GM19025 (cell line): Measurements from ENCODE around the gene P2RY4.
"Not testable (repeated sequence)": the region's sequence is repeated elsewhere in the genome, so short reads cannot be mapped to it uniquely, and the experiment has no call there.

Experiments
- ATAC-seq: cut with Tn5 transposase; IDR thresholded peaks from one replicate; pipeline ENCODE4 v1.9.1; 2021; ENCODE audit warnings: mild to moderate bottlenecking, low read depth, moderate library complexity; ENCODE audit not compliant: unreplicated experiment

Gene P2RY4

DNA sequence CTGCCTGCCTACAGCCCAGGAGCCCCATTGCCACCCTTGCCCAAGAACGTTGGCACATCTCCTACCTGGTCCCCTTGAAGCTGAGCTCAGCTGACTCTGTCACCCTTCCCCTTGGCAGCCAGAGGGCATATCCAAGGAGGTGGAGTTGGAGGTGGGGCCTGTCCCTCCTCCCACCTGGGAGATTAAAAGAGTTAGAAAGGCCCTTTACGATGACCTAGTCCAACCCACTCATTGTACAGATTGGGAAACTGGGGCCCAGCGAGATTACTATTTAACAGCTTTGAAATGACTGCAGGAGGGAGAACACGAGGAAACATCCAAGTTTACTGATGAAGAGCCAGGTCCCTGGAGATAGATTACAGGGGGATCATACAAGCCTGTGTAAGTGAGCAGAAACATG lies at the start of gene P2RY4:
Gene P2RY4, minus strand, starts transcription at position 101 of the 400 bp plus-strand sequence. CDS start 580 bp downstream, outside the sequence.
- ATAC-seq, result no peak

DNA sequence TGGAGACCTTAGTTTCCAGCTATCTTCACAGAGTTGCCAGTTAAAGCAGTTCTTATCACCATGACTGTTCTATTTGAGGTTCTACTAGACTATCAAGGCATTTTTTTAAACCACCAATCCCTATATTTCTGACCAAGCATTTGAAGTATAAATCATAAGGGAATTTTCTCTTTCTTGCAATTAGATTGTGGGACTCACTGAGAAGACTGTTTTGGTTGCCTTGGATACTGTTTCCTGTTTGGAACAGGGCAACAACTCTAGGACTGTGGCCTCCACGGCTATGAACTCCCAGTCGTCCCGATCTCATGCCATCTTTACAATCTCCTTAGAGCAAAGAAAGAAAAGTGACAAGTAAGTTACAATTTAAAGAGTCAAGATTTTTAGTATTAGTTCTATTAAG lies 41.7 kb upstream of the P2RY4 start:
- no peak for ATAC-seq

DNA sequence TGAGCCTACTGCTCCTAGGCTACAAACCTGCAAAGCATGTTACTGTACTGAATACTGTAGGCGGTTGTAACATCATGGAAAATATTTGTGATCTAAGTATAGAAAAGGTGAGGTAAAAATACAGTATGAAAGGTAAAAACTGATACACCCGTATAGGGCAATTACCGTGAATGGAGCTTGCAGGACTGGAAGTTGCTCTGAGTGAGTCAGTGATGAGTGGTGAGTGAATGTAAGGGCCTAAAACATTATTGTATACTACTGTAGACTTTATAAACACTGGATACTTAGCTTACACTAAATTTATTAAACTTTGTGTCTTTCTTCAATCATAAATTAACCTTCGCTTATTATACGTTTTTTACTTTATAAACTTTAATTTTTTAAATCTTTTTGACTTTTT lies 33.6 kb upstream of the P2RY4 start:
- no peak for ATAC-seq

DNA sequence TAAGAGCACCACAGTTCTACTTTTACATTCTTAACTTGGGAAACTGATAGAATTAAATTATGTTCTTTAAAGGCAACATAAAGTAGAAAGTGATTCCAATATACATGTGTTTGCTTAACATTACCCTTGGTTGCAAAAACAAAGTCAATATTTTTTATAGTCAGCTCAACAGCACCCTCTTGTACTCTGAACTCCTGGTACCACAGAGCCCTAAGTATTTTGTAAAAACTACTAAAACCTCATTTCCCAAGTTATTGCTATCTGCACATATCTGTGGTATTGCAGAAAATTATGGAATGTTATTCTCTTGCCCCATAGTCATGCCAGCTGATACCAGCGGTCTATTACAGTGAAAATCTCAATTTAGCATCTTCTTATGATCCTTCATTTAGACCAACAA lies 32.8 kb upstream of the P2RY4 start:
- ATAC-seq, result no peak

DNA sequence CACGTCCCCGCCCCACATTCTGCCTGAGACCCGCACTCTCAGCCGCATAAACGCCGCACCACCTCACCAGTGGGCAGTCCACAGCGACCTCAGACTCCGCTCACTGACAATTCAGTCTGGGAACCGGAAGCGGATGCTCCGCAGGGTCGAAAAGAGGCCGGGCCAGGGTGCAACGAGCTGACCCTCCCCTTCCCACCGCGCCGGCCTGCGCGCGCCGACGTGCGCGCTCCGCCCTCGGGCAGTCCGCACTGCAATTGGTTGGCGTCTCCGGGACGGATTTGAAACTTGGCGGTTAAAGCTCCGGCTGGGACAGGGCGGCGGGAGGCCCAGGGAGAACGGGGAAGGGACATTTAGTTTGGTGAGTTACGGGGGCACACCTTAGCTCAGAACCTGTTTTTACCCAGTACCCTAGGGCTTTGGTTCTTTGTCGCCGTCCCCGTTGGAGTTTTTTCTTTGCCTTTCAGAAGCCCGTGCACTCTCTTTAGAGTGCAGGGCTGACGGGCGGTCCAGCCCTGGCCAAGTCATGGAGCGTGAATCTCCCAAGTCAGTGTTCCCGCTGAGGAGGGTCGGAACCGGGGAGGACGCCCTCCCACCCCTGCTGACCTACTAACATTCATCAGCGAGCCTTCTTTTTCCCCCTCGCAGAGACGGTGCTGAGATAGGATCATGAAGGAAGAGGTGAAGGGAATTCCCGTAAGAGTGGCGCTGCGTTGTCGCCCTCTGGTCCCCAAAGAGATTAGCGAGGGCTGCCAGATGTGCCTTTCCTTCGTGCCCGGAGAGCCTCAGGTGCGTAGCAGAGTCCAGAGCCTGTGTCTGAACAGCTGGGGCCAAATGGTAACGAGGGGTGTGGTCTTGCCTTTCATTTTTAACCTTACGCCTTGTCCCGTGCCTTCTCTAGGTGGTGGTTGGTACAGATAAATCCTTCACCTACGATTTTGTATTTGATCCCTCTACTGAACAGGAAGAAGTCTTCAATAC lies 30.1 kb upstream of the P2RY4 start, which contains the start of the genes KIF4A and PDZD11:
Gene KIF4A, plus strand, starts transcription at position 312 of the 978 bp plus-strand sequence. Its CDS starts 355 bp downstream, at position 667.
Gene PDZD11, minus strand, starts transcription at position 135 of the 978 bp plus-strand sequence. CDS start 586 bp downstream, outside the sequence.
- peak; percentile 96 for ATAC-seq

DNA sequence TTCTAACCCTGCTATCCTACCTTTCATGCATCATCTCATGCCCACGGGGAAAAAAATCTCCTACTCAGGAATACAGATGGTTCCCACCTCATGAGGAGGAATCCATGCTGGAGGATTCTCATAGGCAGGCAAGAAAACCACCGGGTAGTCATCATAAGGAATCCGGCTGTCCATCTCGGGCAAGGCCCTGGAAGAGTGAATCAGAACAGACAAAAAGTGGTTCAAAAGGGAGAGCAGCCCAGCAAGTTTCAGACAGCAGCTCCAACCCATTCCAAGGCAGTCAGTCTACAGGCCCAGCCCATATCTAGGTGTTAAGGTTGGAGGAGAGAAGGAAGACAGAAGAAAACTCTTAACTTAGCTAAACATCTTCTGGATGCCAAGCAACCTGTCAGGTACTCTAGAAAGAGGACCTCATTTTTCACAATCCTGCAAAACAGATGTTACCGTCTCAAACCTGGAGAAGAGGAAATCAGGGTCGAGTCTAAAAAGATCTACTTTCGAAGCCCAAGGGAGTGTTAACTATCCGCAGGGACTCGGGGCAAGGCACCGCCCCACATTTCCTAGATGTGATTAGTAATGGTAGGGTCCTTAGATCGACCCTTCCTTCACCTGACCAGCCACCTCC lies 29.3 kb upstream of the P2RY4 start:
- ATAC-seq, result no peak

DNA sequence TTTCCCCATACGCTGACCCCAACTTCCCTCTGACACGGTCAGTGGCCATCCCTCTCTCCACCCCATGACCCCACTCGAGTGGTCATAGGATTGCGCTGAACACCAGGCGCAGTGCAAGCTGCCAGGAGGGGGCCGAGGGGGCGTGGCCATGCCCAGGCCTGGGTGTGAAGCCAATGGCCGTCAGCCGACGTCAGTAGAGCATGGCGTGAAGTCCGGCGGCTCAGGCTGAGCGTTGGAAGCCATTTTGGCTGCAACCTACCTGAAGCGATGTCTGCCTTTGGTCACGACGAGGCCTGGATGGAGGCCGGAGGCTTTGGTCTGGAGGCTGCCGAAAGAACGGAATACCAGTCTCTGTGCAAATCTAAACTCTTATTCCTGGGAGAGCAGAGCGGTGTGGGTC lies 21.9 kb upstream of the P2RY4 start, which contains the start of gene RAB41:
Gene RAB41, plus strand, starts transcription at position 222 of the 400 bp plus-strand sequence. Its CDS starts 46 bp downstream, at position 268.
- no peak for ATAC-seq

DNA sequence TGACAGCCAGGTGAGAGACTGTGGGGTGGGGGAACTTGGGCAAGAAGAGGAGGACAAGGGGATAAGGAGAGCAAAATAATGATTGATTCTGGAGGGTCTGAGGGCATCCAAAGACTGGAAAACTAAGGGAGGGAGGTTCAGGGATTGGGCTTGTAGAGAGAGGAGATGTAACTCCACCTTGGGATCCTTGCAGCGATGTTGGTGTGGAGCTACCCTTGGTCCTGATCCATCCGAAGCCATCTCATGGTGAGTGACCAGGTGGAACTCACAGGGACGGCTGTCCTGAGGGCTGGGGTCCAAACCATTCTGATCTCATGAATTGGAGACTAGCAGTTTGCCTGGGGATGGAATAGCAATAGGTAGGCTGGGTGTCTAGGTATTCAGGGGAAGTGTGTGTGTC lies 20.6 kb upstream of the P2RY4 start:
- no peak for ATAC-seq

DNA sequence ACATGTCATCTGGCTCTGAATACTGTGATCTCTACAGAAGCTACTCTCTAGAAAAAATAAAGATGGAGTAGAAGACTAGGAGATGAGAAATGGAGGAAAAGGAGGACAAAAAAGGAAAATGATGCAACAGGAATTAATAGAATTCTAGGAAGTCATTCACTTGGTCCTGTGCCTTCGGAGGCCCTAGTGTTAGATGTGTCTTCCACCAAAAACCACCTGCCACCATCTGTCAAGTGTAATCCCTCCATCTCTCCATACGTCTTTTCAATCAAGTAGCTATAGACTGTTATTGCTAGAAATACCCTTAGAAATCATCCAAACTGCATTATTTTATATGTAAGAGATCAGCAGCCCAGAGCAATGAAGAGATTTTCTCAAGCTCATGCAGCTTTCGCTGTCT lies 19.1 kb upstream of the P2RY4 start:
- ATAC-seq, result no peak

DNA sequence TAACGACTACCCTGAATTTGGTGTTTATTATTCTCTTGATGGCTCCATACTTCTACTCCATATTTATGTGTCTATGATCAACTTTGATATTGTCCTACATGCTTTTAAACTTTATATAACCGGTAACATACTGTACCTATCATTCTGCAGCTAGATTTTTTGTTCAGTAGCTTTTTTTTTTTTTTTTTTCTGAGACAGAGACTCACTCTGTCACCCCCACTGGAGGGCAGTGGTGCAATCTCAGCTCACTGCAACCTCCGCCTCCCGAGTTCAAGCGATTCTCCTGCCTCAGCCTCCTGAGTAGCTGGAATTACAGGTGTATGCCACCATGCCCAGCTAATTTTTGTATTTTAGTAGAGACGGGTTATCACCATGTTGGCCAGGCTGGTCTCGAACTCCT lies 14.0 kb upstream of the P2RY4 start:
- ATAC-seq, result not testable (repeated sequence)

DNA sequence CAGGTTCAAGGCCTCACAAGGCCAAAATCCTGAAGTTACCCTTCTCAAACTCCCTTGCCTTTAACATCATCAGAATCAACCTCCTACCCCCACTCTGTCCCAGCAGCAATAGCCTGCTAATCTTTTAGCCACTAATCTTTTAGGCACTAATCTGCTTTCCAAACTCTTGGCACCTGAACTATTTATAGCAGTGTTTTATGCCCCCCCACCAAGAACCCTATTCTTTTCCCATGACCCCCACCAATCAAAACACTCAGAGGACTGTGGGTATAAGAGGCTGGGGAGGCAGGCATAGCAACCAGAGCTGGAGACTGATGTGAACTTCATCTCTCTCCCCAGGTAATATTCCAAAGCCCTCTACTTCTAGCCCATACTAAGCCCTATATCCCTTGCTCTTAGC lies 8.0 kb upstream of the P2RY4 start, which contains the start of gene ARR3:
Gene ARR3, plus strand, starts transcription at position 301 of the 400 bp plus-strand sequence. CDS start 1,052 bp downstream, outside the sequence.
- no peak for ATAC-seq

DNA sequence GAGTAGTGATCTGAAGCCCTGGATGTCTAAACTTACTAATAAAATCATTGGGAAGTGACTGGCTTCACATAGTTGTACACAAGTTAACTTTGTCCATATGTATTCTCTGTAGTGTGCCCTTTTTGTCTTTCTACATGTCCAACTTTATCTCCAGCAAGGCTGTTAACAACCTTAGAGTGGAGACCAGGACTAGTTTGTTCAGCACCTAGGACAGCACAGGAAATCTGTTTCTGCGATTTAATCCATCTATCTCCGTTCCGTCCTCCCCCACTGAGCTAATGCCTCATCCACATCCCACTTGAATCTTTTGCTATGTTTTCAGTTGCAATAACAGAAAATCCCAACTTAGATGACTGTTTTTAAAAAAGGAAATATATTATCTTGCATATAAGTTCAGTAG lies 4.8 kb upstream of the P2RY4 start:
- no peak for ATAC-seq

DNA sequence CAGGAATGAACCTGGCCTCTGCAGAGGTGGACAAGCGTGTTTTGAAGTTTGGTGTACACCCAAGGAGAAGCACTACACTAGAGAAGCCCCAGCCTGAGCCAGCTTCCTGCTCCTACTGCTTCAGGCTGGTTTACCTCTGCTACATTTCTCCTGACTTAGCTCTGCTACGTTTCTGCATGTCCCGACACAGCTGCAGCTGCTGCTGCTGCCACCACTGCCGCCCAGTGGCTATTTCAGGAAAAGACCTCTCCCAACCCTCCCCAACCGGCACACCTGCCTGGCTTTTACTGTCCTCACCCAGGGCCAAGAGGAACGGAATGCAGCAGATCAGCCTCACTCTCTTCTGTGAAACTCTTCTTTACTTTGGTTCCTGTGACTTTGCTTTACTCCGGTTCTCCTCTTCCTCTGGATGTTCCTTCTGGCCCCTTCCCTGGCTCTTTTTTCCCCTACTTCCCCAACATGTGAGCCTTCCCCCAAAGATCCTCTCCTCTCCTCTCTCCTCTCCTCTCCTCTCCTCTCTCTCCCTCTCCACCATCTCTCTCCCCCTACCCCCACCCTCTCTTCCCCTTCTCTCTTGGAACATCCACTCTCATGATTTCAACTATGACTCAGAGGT lies 3.1 kb upstream of the P2RY4 start:
- ATAC-seq, result no peak

DNA sequence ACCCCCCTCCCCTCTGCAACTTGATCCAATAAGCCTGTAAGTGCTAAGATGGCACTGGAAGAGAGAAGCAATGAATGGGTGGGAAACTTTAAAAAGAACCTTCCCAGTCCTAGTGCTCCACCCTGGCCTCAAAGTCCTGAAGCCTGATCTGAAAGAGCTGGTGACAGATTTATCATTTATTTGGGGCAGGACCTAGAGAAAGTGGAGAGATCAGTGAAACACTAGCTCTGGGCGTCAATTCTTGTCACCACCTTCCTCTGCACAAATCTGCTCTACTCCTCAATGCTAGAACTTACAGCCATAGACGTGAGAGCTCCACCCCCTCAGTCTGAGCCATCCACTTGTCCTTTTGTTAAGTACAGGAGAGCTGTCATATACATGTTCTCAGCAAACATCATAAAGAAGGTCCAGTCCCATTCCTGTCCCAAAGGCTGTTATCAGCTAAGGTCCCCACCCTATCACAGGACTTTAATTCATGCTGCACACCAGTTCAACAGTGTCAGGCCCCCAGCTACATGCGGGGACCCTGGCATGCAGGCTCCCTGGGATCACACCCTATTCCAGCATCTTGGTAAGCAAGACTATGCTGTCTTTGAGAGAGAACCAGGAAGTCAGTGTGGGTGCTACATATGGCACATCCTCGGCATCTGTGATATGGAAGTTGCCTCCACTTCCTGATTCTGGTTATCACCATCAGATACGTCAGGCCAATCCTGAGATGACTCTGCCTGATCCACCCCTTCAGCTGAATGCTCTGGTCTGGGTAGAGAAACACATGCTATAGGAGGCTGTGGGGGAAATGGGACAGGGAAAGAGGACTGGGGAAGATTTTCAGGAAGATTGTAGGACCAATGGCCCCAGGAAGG lies 2.3 kb downstream of the P2RY4 start:
- ATAC-seq, result no peak

DNA sequence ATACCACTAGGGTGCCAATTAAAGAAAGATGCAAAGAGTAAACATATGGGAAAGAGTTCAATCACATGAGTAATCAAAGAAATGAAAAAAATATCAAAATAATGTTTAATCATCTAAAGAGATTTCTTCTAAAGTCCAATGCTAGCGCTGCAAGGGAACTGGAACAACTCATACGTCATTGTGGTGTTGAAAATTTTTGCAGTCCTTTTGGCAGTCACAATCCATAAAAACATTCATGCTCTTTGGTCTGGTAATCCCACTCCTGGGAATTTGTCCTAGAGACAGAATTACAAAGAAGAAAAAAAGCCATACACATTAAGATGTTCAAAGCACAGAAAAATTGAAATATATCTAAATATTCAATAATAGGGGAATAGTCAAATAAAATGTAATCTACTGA lies 4.6 kb downstream of the P2RY4 start:
- no peak for ATAC-seq

DNA sequence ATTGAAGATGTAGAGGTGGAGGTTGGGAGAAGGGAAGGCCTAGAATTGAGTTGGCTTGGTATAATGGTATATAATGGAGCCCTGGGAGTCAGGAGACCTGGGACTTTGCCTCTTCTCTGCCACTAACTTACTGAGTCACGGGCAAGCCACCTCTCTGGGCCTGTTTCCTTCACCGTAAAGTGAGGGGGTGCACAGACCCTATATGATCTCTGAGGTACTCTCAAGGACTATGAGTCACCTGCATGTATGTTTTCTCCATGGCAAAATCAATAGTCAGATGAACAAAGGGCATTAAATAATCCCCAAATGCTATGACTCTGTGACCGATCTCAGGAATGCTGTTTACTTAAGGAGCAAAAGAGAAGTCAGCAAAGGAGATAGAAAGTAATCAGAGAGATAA lies 5.1 kb downstream of the P2RY4 start:
- no peak for ATAC-seq

DNA sequence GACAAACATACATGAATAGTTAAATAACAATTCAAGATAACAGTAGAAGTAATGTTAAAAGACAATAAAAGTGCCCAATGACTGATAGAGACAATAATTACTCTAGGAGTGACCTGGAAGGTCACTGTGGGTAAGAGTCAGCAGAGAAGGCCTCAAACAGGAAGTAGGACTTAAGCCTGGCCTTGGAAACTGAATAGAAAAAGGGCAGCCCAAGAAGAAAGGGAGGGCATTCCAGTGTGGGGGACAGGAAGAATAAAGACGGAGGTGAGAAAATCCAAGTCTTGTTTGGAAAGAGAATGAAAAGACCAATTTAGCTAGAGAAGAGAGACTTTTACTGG lies 6.0 kb downstream of the P2RY4 start:
- no peak for ATAC-seq

DNA sequence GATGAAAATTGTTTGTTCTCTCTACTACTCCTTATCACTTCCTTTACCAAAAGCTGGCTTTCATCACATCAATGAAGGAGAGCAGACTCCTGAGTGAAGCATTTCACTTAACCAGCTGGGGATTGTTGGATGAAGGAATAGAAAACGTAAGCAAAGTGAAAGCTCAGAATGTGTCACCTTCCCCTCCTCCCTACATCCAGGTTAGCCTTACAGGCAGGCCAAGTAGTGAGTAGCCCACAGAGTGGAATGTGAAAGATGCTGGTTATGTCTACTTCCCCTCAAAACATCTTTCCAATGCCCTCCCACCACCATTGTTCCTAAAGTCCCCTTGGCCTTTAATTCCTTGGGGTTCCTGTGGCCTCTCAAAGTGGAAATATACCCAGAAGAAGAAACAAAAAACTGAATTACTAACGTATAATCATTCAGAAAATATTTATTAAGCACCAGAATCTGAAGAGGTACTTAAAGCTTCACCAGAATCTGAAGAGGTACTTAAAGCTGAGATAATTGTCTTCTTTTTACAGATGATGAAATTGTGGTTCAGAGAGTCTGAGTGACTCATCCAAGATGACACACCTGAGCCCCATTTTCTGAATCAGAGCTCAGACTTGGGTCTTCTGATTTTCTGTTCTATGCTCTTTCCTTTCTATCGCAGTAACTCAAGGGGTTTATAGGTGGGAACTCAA lies 6.5 kb downstream of the P2RY4 start:
- ATAC-seq, result no peak

DNA sequence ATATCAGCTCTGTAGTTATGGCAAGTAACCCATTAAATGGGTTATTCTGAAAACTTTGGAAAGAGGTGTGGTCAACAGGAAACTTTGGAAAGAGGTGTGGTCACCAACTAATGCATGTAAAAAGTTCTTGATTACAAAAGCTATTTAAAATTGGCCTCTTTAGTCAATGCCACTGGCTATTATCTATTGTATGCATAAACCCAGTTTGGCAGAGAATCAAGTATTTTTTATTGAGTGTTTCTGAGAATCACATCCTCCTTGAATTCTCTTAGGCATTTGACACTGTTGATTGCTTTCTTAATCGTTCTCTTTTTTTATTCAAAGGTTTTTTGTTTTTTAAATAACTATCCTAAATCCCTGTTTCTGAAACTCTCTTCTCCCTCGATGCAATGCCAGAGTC lies 7.5 kb downstream of the P2RY4 start:
- no peak for ATAC-seq
